HEK293 (cell line): ENCODE measurements around the gene ALS2CL.

Experiments
- CTCF ChIP-seq: fragments of 450-650 bp; formaldehyde crosslinking; IDR thresholded peaks from 2 replicates; pipeline ENCODE4 v1.5.1; 2016; ENCODE audit warnings: missing biosample characterization, missing genetic modification characterization
- OVOL3 ChIP-seq: fragments of 450-650 bp; formaldehyde crosslinking; IDR thresholded peaks from 2 replicates; pipeline ENCODE4 v1.5.1; 2016; ENCODE audit warnings: missing biosample characterization, missing genetic modification characterization
- ZNF529 ChIP-seq: fragments of 450-650 bp; formaldehyde crosslinking; IDR thresholded peaks from 2 replicates; pipeline ENCODE4 v1.5.1; 2017; ENCODE audit warnings: missing genetic modification characterization, missing biosample characterization; ENCODE audit not compliant: insufficient replicate concordance
- ZNF560 ChIP-seq: fragments of 450-650 bp; formaldehyde crosslinking; IDR thresholded peaks from 2 replicates; pipeline ENCODE4 v1.5.1; 2017; ENCODE audit warnings: missing biosample characterization, missing genetic modification characterization, borderline replicate concordance

GRCh38 chr3:46661776-46662766 is 31.4 kb downstream of the ALS2CL start:
- TF ChIP-seq ZNF560 (tag by site-specific recombination) (no peak), CTCF (tag by site-specific recombination) (no peak), OVOL3 (tag by site-specific recombination) (no peak), ZNF529 (no peak)
